Measurements from ENCODE around the gene PKLR.
"Not testable (repeated sequence)": the region's sequence is repeated elsewhere in the genome, so short reads cannot be mapped to it uniquely, and the experiment has no call there.

Gene PKLR

GRCh38 chr1:155301342-155301841 lies at the start of gene PKLR:
PKLR (minus strand) TSS chr1:155301438; CDS start chr1:155301395, 43 bp downstream.
- Histone ChIP-seq H3K4me3 (no peak within 1 kb of the TSS), H3K27ac (no peak within 1 kb of the TSS)

DNA sequence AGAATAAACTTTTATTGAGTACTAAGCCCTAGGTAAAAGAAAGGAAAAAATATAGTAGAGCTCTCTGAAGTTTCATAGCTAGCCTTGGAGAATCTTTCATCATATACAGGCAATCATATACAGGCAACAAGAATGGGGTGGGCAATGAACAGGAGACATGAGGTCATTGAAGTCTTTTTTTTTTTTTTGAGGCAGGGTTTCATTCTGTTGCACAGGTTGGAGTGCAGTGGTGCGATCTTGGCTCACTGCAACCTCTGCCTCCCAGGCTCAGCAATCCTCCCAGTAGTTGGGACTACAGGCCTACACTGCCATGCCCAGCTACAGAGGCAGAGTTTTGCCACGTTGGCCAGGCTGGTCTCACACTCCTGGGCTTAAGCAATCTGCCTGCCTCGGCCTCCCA lies 41.6 kb upstream of the PKLR start:
- Histone ChIP-seq H3K27ac (no peak overlapping the region), H3K4me3 (no peak overlapping the region)

GRCh38 chr1:155339515-155340097 lies 38.4 kb upstream of the PKLR start:
- H3K4me3 ChIP-seq: no peak overlapping the region
- no peak overlapping the region for H3K27ac ChIP-seq

GRCh38 chr1:155334962-155335361 lies 33.7 kb upstream of the PKLR start:
- H3K4me3 ChIP-seq: no peak overlapping the region
- no peak overlapping the region for H3K27ac ChIP-seq

GRCh38 chr1:155329980-155330598 lies 28.9 kb upstream of the PKLR start:
- Histone ChIP-seq H3K27ac (no peak overlapping the region), H3K4me3 (no peak overlapping the region)

DNA sequence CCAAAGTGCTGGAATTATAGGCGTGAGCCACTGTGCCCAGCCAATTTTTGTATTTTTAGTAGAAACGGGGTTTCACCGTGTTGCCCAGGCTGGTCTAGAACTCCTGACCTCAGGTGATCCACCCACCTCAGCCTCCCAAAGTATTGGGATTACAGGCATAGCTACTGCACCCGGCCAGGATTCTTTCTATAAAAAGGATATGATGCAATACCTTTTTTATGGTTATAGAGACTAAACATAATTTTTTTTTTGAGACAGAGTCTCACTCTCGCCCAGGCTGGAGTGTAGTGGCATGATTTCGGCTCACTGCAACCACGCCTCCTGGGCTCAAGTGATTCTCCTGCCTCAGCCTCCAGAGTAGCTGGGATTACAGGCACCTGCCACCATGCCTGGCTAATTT lies 27.6 kb upstream of the PKLR start:
- H3K27ac ChIP-seq, H3K4me3 ChIP-seq: not testable (repeated sequence)

GRCh38 chr1:155327981-155328380 lies 26.7 kb upstream of the PKLR start:
- Histone ChIP-seq H3K4me3 (no peak overlapping the region), H3K27ac (no peak overlapping the region)

DNA sequence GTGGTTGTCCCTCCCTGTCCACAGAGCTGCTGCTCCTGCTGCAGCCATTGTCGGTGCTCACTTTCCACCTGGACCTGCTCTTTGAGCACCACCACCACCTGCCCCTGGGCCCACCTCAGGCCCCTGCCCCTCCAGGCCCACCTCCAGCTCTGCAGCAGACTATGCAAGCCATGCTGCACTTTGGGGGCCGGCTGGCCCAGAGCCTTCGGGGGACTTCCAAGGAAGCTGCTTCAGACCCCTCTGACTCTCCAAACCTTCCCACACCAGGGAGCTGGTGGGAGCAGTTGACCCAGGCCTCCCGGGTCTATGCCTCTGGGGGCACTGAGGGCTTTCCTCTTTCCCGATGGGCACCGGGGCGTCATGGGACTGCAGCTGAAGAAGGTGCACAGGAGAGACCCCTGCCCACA lies 25.4 kb upstream of the PKLR start:
- Histone ChIP-seq H3K4me3 (no peak overlapping the region), H3K27ac (peak overlapping the region in 3 of 21 experiments; percentile 8 to 32 (median 25))

DNA sequence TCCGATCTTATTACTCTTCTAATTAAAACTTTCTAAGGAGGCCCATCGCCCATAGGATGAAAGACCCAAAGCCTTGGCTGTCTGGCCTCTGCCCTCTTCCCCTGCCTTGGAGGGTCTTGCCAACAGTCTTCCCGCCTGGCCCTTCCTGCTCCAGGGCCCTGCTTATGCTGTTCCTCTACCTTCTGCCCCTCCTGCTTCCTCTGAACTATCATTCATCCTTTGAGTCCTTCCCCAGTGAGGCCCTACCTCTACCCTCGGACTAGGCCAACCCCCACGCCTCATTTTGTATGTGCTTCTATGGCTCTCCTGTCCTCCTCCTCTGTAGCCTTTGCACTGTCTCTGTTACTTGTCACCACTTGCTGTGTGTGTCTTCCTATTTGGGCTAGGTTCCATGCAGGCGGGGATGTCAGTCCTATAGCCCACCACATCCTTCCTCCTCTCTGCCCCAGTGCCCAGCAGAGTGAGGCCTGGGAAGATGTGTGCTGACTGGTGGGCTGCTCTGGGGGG lies 24.8 kb upstream of the PKLR start:
- H3K27ac ChIP-seq: peak overlapping the region in 8 of 21 experiments; percentile 8 to 97 (median 93)
- no peak overlapping the region for H3K4me3 ChIP-seq

GRCh38 chr1:155325603-155325893 lies 24.3 kb upstream of the PKLR start:
- Histone ChIP-seq H3K27ac (peak overlapping the region in 14 of 21 experiments; percentile 89 to 98 (median 95)), H3K4me3 (peak overlapping the region; percentile 63 to 91 (median 77))

- peak overlapping the region; percentile 56 to 98 (median 94) for H3K27ac ChIP-seq
- H3K4me3 ChIP-seq: peak overlapping the region; percentile 63 to 91 (median 77)
These were observed 23.7 kb upstream of the PKLR start for GRCh38 chr1:155324717-155325602.

DNA sequence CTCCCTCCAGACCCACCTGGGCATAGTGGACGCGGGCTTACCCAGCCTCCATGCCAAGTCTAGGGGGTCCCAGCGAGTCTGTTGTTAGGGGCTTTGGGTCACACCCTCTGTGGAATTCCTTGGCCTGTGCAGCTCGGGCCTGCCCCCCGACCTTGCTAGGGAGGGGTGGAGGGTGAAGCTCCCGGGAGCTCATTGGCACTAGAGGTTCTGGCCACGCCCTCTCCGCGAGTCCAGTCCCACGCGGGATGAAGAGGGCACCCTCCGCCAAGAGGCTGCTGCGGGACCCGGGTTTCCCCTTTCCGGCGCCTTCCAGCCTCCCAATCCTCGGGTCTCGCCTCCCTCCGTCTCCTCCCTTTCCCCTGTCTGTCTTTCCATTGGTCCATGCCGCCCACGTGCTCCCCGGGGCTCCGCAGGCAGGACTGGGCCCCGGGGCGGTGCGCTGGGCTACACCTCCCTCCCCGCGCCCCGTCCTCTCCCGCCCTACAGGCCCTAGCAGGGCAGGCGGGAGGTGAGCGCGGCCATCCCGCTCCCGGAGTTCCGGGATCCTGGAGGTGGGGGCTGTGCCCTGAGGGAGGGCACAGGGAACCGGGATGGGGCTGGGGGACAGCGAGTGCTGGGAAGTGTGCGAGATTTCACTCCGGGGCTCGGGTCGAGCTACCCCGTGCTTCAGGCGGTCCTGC lies 22.9 kb upstream of the PKLR start:
- Histone ChIP-seq H3K27ac (peak overlapping the region; percentile 56 to 98 (median 94)), H3K4me3 (peak overlapping the region; percentile 63 to 91 (median 77))

GRCh38 chr1:155323729-155324036 lies 22.4 kb upstream of the PKLR start:
- peak overlapping the region; percentile 52 to 98 (median 94) for H3K27ac ChIP-seq
- peak overlapping the region; percentile 63 to 91 (median 77) for H3K4me3 ChIP-seq

DNA sequence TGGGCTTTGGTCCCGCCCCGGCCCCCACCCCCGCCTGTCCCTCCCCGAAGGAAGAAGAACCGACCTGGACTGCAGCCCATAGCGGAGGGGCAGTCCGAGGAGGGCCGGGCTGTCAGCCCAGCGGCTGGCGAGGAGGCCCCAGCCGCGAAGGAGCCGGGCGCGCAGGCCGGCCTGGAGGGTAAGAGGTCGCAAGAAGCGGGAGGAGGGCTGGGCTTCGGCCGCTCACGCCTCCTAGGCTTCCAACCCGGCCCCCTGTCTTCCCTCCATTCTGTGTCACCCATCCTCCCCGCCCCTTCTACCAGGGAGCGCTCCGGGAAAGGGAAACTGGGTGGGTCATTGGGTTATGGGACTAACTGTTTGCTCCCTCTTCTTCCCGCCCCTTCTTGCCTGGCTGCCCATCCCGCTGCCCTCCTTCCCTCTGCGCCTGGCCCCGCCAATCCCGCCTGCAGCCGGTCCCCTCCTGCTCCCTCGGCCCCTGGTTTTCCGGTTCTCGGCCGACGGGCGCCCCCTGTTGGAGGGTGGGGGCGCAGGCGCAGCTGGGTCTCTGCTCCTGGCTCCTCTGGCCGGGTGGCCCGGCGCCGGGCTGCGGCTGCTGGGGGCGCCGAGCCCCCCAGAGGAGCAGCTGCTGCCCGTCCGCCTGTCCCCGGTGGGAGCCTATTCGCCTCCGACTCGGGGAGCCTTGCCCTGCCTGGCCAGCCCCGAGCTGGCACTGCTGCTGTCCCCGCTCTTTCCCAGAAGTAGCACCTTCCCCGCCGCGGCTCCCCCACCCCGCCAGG lies 21.9 kb upstream of the PKLR start:
- H3K27ac ChIP-seq: peak overlapping the region; percentile 52 to 98 (median 94)
- H3K4me3 ChIP-seq: peak overlapping the region; percentile 63 to 91 (median 77)

DNA sequence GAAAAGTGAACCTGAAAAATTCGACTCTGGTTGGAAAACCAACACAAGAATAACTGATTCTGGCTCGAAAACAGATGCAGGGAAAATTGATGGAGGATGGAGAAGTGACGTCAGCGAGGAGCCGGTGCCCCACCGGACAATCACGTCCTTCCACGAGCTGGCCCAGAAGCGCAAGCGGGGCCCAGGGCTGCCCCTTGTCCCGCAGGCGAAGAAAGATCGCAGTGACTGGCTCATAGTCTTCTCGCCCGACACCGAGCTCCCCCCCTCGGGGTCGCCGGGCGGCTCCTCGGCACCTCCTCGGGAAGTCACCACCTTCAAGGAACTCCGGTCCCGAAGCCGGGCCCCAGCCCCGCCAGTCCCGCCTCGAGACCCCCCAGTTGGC lies 21.3 kb upstream of the PKLR start:
- Histone ChIP-seq H3K4me3 (peak overlapping the region; percentile 63 to 91 (median 77)), H3K27ac (peak overlapping the region in 20 of 21 experiments; percentile 82 to 98 (median 94))

DNA sequence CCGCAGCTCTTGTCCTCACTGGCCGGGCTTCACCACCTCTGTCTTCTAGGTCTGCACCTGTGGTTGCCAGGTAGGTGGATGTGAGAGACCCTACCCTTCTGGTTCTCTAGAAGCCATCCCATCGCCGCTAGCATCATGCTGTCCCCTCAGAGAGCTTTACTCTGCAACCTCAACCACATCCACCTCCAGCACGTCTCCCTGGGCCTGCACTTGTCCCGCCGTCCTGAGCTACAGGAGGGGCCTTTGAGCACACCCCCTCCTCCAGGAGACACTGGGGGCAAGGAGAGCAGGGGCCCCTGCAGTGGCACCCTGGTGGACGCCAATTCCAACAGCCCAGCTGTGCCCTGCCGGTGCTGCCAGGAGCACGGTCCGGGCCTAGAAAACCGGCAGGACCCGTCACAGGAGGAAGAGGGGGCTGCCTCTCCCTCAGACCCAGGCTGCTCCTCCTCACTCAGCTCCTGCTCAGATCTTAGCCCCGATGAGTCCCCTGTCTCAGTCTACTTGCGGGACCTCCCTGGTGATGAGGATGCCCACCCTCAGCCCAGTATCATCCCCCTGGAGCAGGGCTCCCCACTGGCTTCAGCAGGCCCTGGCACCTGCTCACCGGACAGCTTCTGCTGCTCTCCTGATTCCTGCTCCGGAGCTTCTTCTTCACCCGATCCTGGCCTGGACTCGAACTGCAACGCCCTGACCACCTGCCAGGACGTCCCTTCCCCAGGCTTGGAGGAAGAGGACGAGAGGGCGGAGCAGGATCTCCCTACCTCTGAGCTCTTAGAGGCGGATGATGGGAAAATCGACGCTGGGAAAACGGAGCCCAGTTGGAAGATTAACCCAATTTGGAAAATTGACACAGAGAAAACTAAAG lies 20.6 kb upstream of the PKLR start:
- peak overlapping the region in 6 of 7 experiments; percentile 25 to 91 (median 64) for H3K4me3 ChIP-seq
- H3K27ac ChIP-seq: peak overlapping the region in 12 of 21 experiments; percentile 6 to 97 (median 93)

DNA sequence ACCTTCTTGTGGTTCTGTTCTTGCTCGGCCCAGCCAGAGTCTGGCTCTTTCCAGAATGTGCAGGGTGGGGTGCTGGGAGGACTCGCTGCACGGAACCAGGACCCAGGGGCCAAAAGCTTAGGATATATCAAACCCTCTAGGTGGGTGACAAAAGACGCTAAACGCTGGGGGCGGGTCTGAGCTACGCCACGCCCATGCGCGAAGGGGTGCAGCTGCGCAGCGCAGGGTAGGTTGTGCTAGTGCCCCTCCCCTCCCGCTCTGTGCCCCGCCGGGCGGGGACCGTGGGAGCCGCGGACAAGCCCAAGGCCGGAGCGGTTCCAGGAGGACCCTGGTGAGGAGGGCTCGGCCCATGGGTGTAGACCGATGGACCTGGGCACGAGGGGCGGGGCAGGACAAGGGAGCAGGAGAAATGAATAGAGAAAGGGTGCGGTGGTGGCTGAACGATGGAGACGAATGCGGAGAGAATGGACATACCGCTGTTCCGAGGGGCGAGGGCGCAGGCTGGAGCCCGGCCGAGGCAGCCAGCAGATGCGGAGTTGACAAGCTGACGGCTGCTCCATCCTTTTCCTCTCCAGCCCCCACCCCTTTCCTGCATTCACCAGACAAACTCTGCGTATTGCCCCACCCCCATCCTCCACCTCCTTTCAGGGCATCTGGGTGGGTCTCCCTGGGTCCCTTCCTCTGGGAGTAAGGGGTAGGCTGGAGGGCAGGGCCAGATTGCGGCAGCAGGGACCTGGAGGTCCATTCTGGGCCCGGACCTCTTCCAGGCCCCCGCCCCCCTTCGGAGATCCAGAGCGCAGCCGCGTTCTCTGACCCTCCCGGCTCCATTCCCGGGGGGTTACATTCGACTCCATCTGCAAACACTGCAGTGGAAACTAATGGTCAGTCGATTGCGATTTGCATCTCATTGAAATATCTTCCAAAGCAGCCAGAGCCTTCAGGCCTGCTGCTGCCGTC lies 19.7 kb upstream of the PKLR start, which contains the start of gene RUSC1:
Gene RUSC1, plus strand, starts transcription at position 234 of the 957 bp plus-strand sequence. CDS start 880 bp downstream, outside the sequence.
- Histone ChIP-seq H3K27ac (peak within 1 kb of the TSS in 17 of 21 experiments; percentile 0 to 97 (median 55)), H3K4me3 (peak within 1 kb of the TSS; percentile 25 to 91 (median 32))

Data from skin epidermis (tissue), 12 donors.